ENCODE measurements around the gene RARS2. TPM values are rescaled to one million over a fixed set of nuclear protein-coding genes. Genes with fewer than 3 reads are reported as not detected.

The RARS2 gene
- total and polyA plus RNA-seq, 2 experiments from 2014 or later: 31.8 to 38.5 TPM

GRCh38 chr6:87473419-87473903, 116.3 kb downstream of the RARS2 start:
- Histone ChIP-seq H3K27ac (ENCODE audit: low read depth) (no peak overlapping the region), H3K79me2 (replicated peaks; ENCODE audit: insufficient read depth) (no peaks in the 10 kb centered on the region)
- no peak overlapping the region for H3K27ac Mint-ChIP-seq

More at GRCh38 chr6:87473419-87473903, 116.3 kb downstream of the RARS2 start:
- peak overlapping the region; percentile 77 for H3K4me3 ChIP-seq
- H3K36me3 ChIP-seq (ENCODE audit: insufficient read depth): no peaks in the 10 kb centered on the region
- H2AFZ ChIP-seq: peak overlapping the region; percentile 91
- Mint-ChIP-seq H3K4me3 (peak overlapping the region; percentile 99), H3K36me3 (ENCODE audit: low read depth) (peaks cover 6% of the 10 kb centered on the region), H3K9me3 (no peaks in the 10 kb centered on the region), H3K4me1 (peaks cover 6% of the 10 kb centered on the region; the same call in 2 of the 3 replicates), H3K27me3 (ENCODE audit: insufficient read depth, low read depth, poor library complexity) (peaks cover 2% of the 10 kb centered on the region)
- H3K4me1 ChIP-seq (ENCODE audit: insufficient read depth): peaks cover 7% of the 10 kb centered on the region; the same call in 1 of the 2 replicates
- DNase-seq (ENCODE audit: low spot score) (no peak), ATAC-seq (peak; percentile 88)
- H3F3A ChIP-seq (replicated peaks; ENCODE audit: low read depth): no peaks in the 10 kb centered on the region
- H4K20me1 ChIP-seq (replicated peaks; ENCODE audit: insufficient read depth): no peaks in the 10 kb centered on the region
- no peaks in the 10 kb centered on the region for H3K27me3 ChIP-seq (ENCODE audit: insufficient read depth)
- peak overlapping the region; percentile 95 for H3K4me2 ChIP-seq
- TF ChIP-seq ZNF331 (CRISPR knock-in tag; IDR thresholded peaks at IDR 0.05; ENCODE audit: low read depth) (no peak), CREB1 (CRISPR knock-in tag; IDR thresholded peaks at IDR 0.05; ENCODE audit: low read depth) (no peak), POLR2AphosphoS5 (IDR thresholded peaks at IDR 0.05; ENCODE audit: low read depth) (no peak), ETS1 (IDR thresholded peaks at IDR 0.05) (no peak), CTCF (conservative IDR thresholded peaks at IDR 0.05; ENCODE audit: low read depth in 2 of 2) (no peak), EZH2phosphoT487 (IDR thresholded peaks at IDR 0.05; ENCODE audit: unreplicated experiment) (no peak), REST (IDR thresholded peaks at IDR 0.05; ENCODE audit: unreplicated experiment) (no peak), JUNB (IDR thresholded peaks at IDR 0.05; ENCODE audit: unreplicated experiment) (no peak), NANOG (IDR thresholded peaks at IDR 0.05; ENCODE audit: borderline replicate concordance) (no peak), ZNF462 (CRISPR knock-in tag; IDR thresholded peaks at IDR 0.05) (no peak), ZNF114 (CRISPR knock-in tag; IDR thresholded peaks at IDR 0.05) (no peak), STAT1 (IDR thresholded peaks at IDR 0.05; ENCODE audit: unreplicated experiment) (no peak), EZH2 (IDR thresholded peaks at IDR 0.05; ENCODE audit: low read depth, unreplicated experiment) (no peak)
- H3K9me2 ChIP-seq (ENCODE audit: insufficient read depth): no peaks in the 10 kb centered on the region
